ENCODE data around the gene BRDT.

GRCh38 chr1:91981996-91982609 is 32.9 kb downstream of the BRDT start:
- TF ChIP-seq, protein P1, sequence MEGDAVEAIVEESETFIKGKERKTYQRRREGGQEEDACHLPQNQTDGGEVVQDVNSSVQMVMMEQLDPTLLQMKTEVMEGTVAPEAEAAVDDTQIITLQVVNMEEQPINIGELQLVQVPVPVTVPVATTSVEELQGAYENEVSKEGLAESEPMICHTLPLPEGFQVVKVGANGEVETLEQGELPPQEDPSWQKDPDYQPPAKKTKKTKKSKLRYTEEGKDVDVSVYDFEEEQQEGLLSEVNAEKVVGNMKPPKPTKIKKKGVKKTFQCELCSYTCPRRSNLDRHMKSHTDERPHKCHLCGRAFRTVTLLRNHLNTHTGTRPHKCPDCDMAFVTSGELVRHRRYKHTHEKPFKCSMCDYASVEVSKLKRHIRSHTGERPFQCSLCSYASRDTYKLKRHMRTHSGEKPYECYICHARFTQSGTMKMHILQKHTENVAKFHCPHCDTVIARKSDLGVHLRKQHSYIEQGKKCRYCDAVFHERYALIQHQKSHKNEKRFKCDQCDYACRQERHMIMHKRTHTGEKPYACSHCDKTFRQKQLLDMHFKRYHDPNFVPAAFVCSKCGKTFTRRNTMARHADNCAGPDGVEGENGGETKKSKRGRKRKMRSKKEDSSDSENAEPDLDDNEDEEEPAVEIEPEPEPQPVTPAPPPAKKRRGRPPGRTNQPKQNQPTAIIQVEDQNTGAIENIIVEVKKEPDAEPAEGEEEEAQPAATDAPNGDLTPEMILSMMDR (conservative IDR thresholded peaks at IDR 0.05; ENCODE audit: low read length), result no peak
- TF ChIP-seq EZH2phosphoT487 (IDR thresholded peaks at IDR 0.05; ENCODE audit: borderline replicate concordance), result no peak
